GM18511 (cell line): ENCODE measurements around the gene COG6.

Experiments
- ATAC-seq: cut with Tn5 transposase; IDR thresholded peaks from one replicate; pipeline ENCODE4 v1.9.1; 2021; ENCODE audit warnings: mild to moderate bottlenecking, moderate library complexity; ENCODE audit not compliant: unreplicated experiment

The COG6 gene

GRCh38 chr13:39767791-39768517, 112.5 kb downstream of the COG6 start:
- peak; percentile 64 for ATAC-seq

GRCh38 chr13:39768962-39769361, 113.5 kb downstream of the COG6 start:
- no peak for ATAC-seq

- no peak for ATAC-seq
These were observed 115.0 kb downstream of the COG6 start for GRCh38 chr13:39770221-39771090.

GRCh38 chr13:39773833-39774232, 118.4 kb downstream of the COG6 start:
- ATAC-seq: no peak

GRCh38 chr13:39776439-39776838, 121.0 kb downstream of the COG6 start:
- ATAC-seq: no peak

- no peak for ATAC-seq
These were observed 121.6 kb downstream of the COG6 start for GRCh38 chr13:39777021-39777420.

GRCh38 chr13:39777527-39778061, 122.1 kb downstream of the COG6 start:
- ATAC-seq: no peak

- ATAC-seq: no peak
These were observed 124.1 kb downstream of the COG6 start for GRCh38 chr13:39779337-39780265.

- ATAC-seq: no peak
These were observed 125.2 kb downstream of the COG6 start for GRCh38 chr13:39780711-39781110.

- ATAC-seq: no peak
These were observed 125.9 kb downstream of the COG6 start for GRCh38 chr13:39781381-39781780.

- no peak for ATAC-seq
These were observed 127.6 kb downstream of the COG6 start for GRCh38 chr13:39783051-39783450.

- ATAC-seq: no peak
These were observed 128.9 kb downstream of the COG6 start for GRCh38 chr13:39784347-39784746.

- ATAC-seq: no peak
These were observed 130.6 kb downstream of the COG6 start for GRCh38 chr13:39786091-39786490.

GRCh38 chr13:39787086-39787487, 131.6 kb downstream of the COG6 start:
- no peak for ATAC-seq

- ATAC-seq: no peak
These were observed 132.6 kb downstream of the COG6 start for GRCh38 chr13:39788102-39788501.

GRCh38 chr13:39789451-39789850, 134.0 kb downstream of the COG6 start:
- no peak for ATAC-seq
